Measurements from ENCODE around the gene USP7.

- TF ChIP-seq CTCF (IDR thresholded peaks at IDR 0.05) (no peak), POLR2A (IDR thresholded peaks at IDR 0.05) (no peak)
Measured at GRCh38 chr16:8849411-8850011, 114.2 kb downstream of the USP7 start.
